ENCODE data around the gene OR6N1. TPM values are rescaled to one million over a fixed set of nuclear protein-coding genes. Genes with fewer than 3 reads are reported as not detected.

Gene OR6N1
- total and polyA plus RNA-seq, 11 donors: not detected

- DNase-seq (no peak), ATAC-seq (no peak)
- no peak overlapping the region for H3K27ac ChIP-seq
- no peaks in the 10 kb centered on the region for H3K9me3 ChIP-seq
- intact Hi-C loops (cut with DNase I): no loop called here
- no peak for TF ChIP-seq POLR2A (IDR thresholded peaks at IDR 0.05)
- TF ChIP-seq CTCF (IDR thresholded peaks at IDR 0.05): no peak
- H3K4me3 ChIP-seq: no peak overlapping the region
- 73 to 81% (median 75%) methylated on average over 6 of the region's 6 CpGs for WGBS, 4 donors
- H3K36me3 ChIP-seq: no peaks in the 10 kb centered on the region
- no peaks in the 10 kb centered on the region for H3K27me3 ChIP-seq
- peaks cover 0 to 42% (median 0%) of the 10 kb centered on the region in 12 donors for H3K4me1 ChIP-seq
These were observed 35.0 kb upstream of the OR6N1 start for GRCh38 chr1:158806916-158807536.

- Histone ChIP-seq H3K9me3 (no peaks in the 10 kb centered on the region), H3K27me3 (peaks cover 0 to 4% (median 0%) of the 10 kb centered on the region in 9 donors), H3K27ac (no peak overlapping the region), H3K36me3 (no peaks in the 10 kb centered on the region), H3K4me1 (peaks cover 0 to 36% (median 0%) of the 10 kb centered on the region in 12 donors), H3K4me3 (no peak overlapping the region)
- DNase-seq: no peak
- WGBS, 4 donors: 90 to 96% (median 92%) methylated on average over 1 of the region's 1 CpG
- ATAC-seq: no peak
- intact Hi-C loops (cut with DNase I): no loop called here
- no peak for TF ChIP-seq POLR2A (IDR thresholded peaks at IDR 0.05)
- no peak for TF ChIP-seq CTCF (IDR thresholded peaks at IDR 0.05)
These were observed 31.7 kb upstream of the OR6N1 start for GRCh38 chr1:158803678-158804077.

- peaks cover 0 to 31% (median 0%) of the 10 kb centered on the region in 12 donors for H3K4me1 ChIP-seq
- TF ChIP-seq POLR2A (IDR thresholded peaks at IDR 0.05) (no peak), CTCF (IDR thresholded peaks at IDR 0.05) (no peak)
- ATAC-seq (no peak), DNase-seq (no peak)
- intact Hi-C loops (cut with DNase I): no loop called here
- H3K27me3 ChIP-seq: peaks cover 0 to 11% (median 0%) of the 10 kb centered on the region in 9 donors
- peak overlapping the region in 1 of 12 donors; percentile 76 for H3K27ac ChIP-seq
- 88 to 98% (median 91%) methylated on average over 1 of the region's 1 CpG for WGBS, 4 donors
- H3K9me3 ChIP-seq: no peaks in the 10 kb centered on the region
- no peaks in the 10 kb centered on the region for H3K36me3 ChIP-seq
- H3K4me3 ChIP-seq: no peak overlapping the region
These were observed 29.4 kb upstream of the OR6N1 start for GRCh38 chr1:158801396-158801795.

GRCh38 chr1:158800526-158800925, 28.5 kb upstream of the OR6N1 start:
- Histone ChIP-seq H3K27me3 (peaks cover 0 to 14% (median 0%) of the 10 kb centered on the region in 9 donors), H3K4me3 (no peak overlapping the region), H3K36me3 (no peaks in the 10 kb centered on the region), H3K27ac (peak overlapping the region in 1 of 12 donors; percentile 76), H3K9me3 (no peaks in the 10 kb centered on the region), H3K4me1 (peaks cover 0 to 31% (median 0%) of the 10 kb centered on the region in 12 donors)
- ATAC-seq: no peak
- TF ChIP-seq CTCF (IDR thresholded peaks at IDR 0.05) (no peak), POLR2A (IDR thresholded peaks at IDR 0.05) (no peak)
- no peak for DNase-seq
- intact Hi-C loops (cut with DNase I): no loop called here
- 86 to 91% (median 89%) methylated on average over 2 of the region's 2 CpGs for WGBS, 4 donors

All from heart left ventricle (tissue), 16 donors.